Activated CD4-positive, alpha-beta memory T cell treated with anti-CD3 and anti-CD28 coated beads, Interleukin-2, amount 10 ng/mL, durations not matched to agents 7 days and 5 days (primary cell): Measurements from ENCODE around the gene TARBP2. TPM values are rescaled to one million over a fixed set of nuclear protein-coding genes. Genes with fewer than 3 reads are reported as not detected.
A peak's percentile ranks its signal among the peaks of the same experiment; 100 is the strongest.
"Not testable (repeated sequence)": the region's sequence is repeated elsewhere in the genome, so short reads cannot be mapped to it uniquely, and the experiment has no call there.

Source experiments
- CTCF ChIA-PET: fragments of 350-600 bp; sonication (Branson Sonifier 250); formaldehyde crosslinking; loops from one replicate; lab custom pipeline; 2021; ENCODE audit warnings: antibody characterized with exemption, inconsistent platforms; lab: Charles Lee
- POLR2A ChIA-PET: fragments of 350-600 bp; sonication (Branson Sonifier 250); formaldehyde crosslinking; loops from one replicate; lab custom pipeline; 2021; ENCODE audit warnings: antibody characterized with exemption; lab: Charles Lee
- DNase-seq: peaks from one replicate; pipeline ENCODE4 v3.0.0-alpha.2; 2020
- H3K27ac Mint-ChIP-seq: one replicate; pipeline ENCODE4 v1.8.0; 2021; ENCODE audit warnings: mild to moderate bottlenecking, mixed read lengths
- H3K27me3 Mint-ChIP-seq: one replicate; pipeline ENCODE4 v1.8.0; 2021; ENCODE audit warnings: mixed read lengths
- H3K36me3 Mint-ChIP-seq: one replicate; pipeline ENCODE4 v1.8.0; 2021; ENCODE audit warnings: low read depth, mixed read lengths
- H3K4me1 Mint-ChIP-seq: one replicate; pipeline ENCODE4 v1.8.0; 2021; ENCODE audit warnings: mixed read lengths
- H3K4me3 Mint-ChIP-seq: one replicate; pipeline ENCODE4 v1.8.0; 2021; ENCODE audit warnings: mild to moderate bottlenecking, mixed read lengths
- H3K9me3 Mint-ChIP-seq: one replicate; pipeline ENCODE4 v1.8.0; 2021; ENCODE audit warnings: mixed read lengths
- total RNA-seq, 2 experiments: library from RNA; stranded (reverse); gene quantifications; one replicate each; pipeline ENCODE4 v1.2.3, GENCODE V29; 2021

The TARBP2 gene
- total RNA-seq, 2 experiments from 2014 or later: 24.5 to 28.0 TPM

DNA sequence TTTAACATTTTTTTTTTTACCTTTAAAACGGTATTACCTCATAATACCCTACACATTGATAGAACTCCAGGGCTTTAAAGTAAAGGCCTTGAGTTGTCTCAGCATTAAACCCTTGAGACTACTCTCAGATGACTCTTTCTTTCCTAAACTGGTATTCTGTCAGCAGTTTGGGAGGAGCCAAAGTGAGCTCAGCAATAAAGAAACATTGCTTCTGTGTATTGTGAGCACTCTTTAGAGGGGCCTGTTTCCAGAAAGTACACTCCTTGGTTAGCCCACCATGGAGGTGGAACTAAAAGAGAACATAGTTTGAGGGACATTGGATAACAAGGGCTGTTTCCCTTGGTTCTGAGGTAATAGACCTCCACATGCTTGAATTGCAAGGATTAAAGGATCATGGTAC, 22.2 kb upstream of the TARBP2 start:
- no peak for DNase-seq
- ChIA-PET CTCF (interaction anchor here (0.7 to 7.1 kb wide), 5 partner anchors 10 to 468 kb away, joined by 3 to 54 read pairs (median 4); partner anchors contain the start of gene NPFF), POLR2A (interaction anchor here (0.9 to 20.5 kb wide), 4 partner anchors 8 to 134 kb away, joined by 3 to 281 read pairs (median 5); no protein-coding TSS in a partner anchor)
- Mint-ChIP-seq H3K4me3 (no peak overlapping the region), H3K36me3 (peaks cover 77% of the 10 kb centered on the region), H3K27ac (peak overlapping the region; percentile 59), H3K4me1 (peaks cover 47% of the 10 kb centered on the region), H3K27me3 (no peaks in the 10 kb centered on the region), H3K9me3 (no peaks in the 10 kb centered on the region)

DNA sequence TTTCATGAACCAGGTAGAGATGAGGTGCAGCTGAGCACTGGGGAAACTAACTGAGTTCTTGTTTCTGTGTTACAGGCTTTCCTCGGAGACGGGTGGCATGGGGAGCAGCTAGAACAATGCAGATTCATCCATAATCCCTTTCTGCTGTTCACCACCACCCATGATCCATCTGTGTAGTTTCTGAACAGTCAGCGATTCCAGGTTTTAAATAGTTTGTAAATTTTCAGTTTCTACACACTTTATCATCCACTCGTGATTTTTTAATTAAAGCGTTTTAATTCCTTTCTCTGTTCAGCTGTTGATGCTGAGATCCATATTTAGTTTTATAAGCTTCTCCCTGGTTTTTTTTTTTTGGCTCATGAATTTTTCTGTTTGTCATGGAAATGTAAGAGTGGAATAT, 21.8 kb upstream of the TARBP2 start:
- H3K27ac Mint-ChIP-seq: peak overlapping the region; percentile 59
- DNase-seq: no peak
- H3K36me3 Mint-ChIP-seq: peaks cover 77% of the 10 kb centered on the region
- POLR2A ChIA-PET: interaction anchor here (0.9 to 20.5 kb wide), 4 partner anchors 9 to 135 kb away, joined by 3 to 281 read pairs (median 4); no protein-coding TSS in a partner anchor
- H3K27me3 Mint-ChIP-seq: no peaks in the 10 kb centered on the region
- no peak overlapping the region for H3K4me3 Mint-ChIP-seq
- peaks cover 42% of the 10 kb centered on the region for H3K4me1 Mint-ChIP-seq
- CTCF ChIA-PET: interaction anchor here (0.7 to 1.2 kb wide), 4 partner anchors 10 to 468 kb away, joined by 3 to 5 read pairs (median 4); no protein-coding TSS in a partner anchor
- no peaks in the 10 kb centered on the region for H3K9me3 Mint-ChIP-seq

- no peak for DNase-seq
- H3K27ac Mint-ChIP-seq: no peak overlapping the region
- ChIA-PET CTCF (interaction anchor here (1.2 to 2.2 kb wide), 4 partner anchors 8 to 59 kb away, joined by 3 to 13 read pairs (median 6); partner anchors contain the start of gene TARBP2), POLR2A (interaction anchor here (1.0 to 20.5 kb wide), 6 partner anchors 8 to 136 kb away, joined by 3 to 281 read pairs (median 14); partner anchors contain the start of genes MAP3K12 and TARBP2)
- H3K4me3 Mint-ChIP-seq: no peak overlapping the region
- no peaks in the 10 kb centered on the region for H3K9me3 Mint-ChIP-seq
- peaks cover 29% of the 10 kb centered on the region for H3K4me1 Mint-ChIP-seq
- H3K36me3 Mint-ChIP-seq: peaks cover 77% of the 10 kb centered on the region
- H3K27me3 Mint-ChIP-seq: no peaks in the 10 kb centered on the region
These were observed 20.3 kb upstream of the TARBP2 start for GRCh38 chr12:53480491-53481442.

DNA sequence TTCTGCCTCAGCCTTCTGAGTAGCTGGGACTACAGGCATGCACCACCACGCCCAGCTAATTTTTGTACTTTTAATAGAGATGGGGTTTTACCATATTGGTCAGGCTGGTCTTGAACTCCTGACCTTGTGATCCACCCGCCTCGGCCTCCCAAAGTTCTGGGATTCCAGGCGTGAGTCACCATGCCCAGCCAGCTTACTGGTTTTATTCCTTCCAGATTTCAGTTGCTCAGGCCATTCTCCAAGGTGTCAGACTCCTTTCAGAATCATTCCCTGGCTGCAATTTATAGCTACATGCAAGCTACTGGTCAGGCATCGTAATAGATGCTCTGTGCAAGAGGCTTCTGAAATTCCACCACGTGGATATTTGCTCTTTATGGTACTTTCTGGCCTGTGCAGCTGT, 19.6 kb upstream of the TARBP2 start:
- not testable (repeated sequence) for H3K9me3 Mint-ChIP-seq, DNase-seq, H3K27me3 Mint-ChIP-seq, H3K27ac Mint-ChIP-seq, H3K4me3 Mint-ChIP-seq
- CTCF ChIA-PET: interaction anchor here (0.6 to 2.2 kb wide), 7 partner anchors 9 to 171 kb away, joined by 3 to 13 read pairs (median 5); partner anchors contain the start of gene TARBP2
- H3K4me1 Mint-ChIP-seq: peaks cover 24% of the 10 kb centered on the region
- POLR2A ChIA-PET: interaction anchor here (1.0 to 20.5 kb wide), 8 partner anchors 8 to 275 kb away, joined by 3 to 281 read pairs (median 14); partner anchors contain the start of genes MAP3K12 and TARBP2
- H3K36me3 Mint-ChIP-seq: peaks cover 75% of the 10 kb centered on the region

- H3K36me3 Mint-ChIP-seq: peaks cover 72% of the 10 kb centered on the region
- no peaks in the 10 kb centered on the region for H3K9me3 Mint-ChIP-seq
- ChIA-PET POLR2A (interaction anchor here (1.0 to 20.5 kb wide), 9 partner anchors 9 to 276 kb away, joined by 3 to 281 read pairs (median 6); partner anchors contain the start of genes MAP3K12, PFDN5 and TARBP2), CTCF (interaction anchor here (0.6 to 2.2 kb wide), 8 partner anchors 9 to 171 kb away, joined by 3 to 13 read pairs (median 4); partner anchors contain the start of gene TARBP2)
- H3K4me3 Mint-ChIP-seq: no peak overlapping the region
- no peak overlapping the region for H3K27ac Mint-ChIP-seq
- no peaks in the 10 kb centered on the region for H3K27me3 Mint-ChIP-seq
- H3K4me1 Mint-ChIP-seq: peaks cover 19% of the 10 kb centered on the region
- DNase-seq: no peak
These were observed 19.0 kb upstream of the TARBP2 start for GRCh38 chr12:53481939-53482586.

GRCh38 chr12:53482626-53483168, 18.4 kb upstream of the TARBP2 start:
- peaks cover 72% of the 10 kb centered on the region for H3K36me3 Mint-ChIP-seq
- ChIA-PET POLR2A (interaction anchor here (0.8 to 20.5 kb wide), 9 partner anchors 10 to 276 kb away, joined by 3 to 281 read pairs (median 6); partner anchors contain the start of genes MAP3K12, PFDN5 and TARBP2), CTCF (interaction anchor here (1.1 to 2.2 kb wide), 6 partner anchors 9 to 159 kb away, joined by 3 to 13 read pairs (median 7); no protein-coding TSS in a partner anchor)
- no peak for DNase-seq
- H3K9me3 Mint-ChIP-seq: no peaks in the 10 kb centered on the region
- H3K4me1 Mint-ChIP-seq: peaks cover 17% of the 10 kb centered on the region
- no peak overlapping the region for H3K4me3 Mint-ChIP-seq
- no peaks in the 10 kb centered on the region for H3K27me3 Mint-ChIP-seq
- H3K27ac Mint-ChIP-seq: no peak overlapping the region

- POLR2A ChIA-PET: interaction anchor here (0.8 to 20.5 kb wide), 8 partner anchors 9 to 188 kb away, joined by 3 to 281 read pairs (median 12); partner anchors contain the start of genes MAP3K12, PFDN5, SP1 and TARBP2
These were observed 17.7 kb upstream of the TARBP2 start for GRCh38 chr12:53483225-53483978.

DNA sequence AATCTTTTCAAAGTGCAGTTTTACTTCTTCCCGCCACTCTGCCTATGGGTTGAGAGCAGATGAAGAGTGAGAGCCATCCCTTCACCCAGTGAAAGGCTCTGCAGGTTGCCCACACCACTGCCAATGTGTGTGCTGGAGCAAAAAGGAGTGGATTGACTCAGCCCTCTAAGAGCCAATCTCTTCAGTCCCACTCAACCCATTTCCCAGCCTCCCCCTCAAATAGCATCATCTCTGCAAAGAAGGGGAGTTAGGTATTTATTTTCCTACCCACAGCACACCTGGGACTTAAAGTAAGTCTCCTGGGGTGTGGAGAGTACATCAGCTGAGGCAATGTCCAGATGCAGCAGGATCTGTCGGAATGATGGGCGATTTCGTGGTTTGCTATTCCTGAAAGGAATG, 17.1 kb upstream of the TARBP2 start:
- POLR2A ChIA-PET: interaction anchor here (1.2 to 20.5 kb wide), 5 partner anchors 9 to 104 kb away, joined by 3 to 281 read pairs (median 34); partner anchors contain the start of gene SP1
- no peak for DNase-seq

More at GRCh38 chr12:53483225-53483978, 17.7 kb upstream of the TARBP2 start:
- H3K27ac Mint-ChIP-seq: no peak overlapping the region
- H3K27me3 Mint-ChIP-seq: no peaks in the 10 kb centered on the region
- H3K4me1 Mint-ChIP-seq: peaks cover 15% of the 10 kb centered on the region
- H3K9me3 Mint-ChIP-seq: no peaks in the 10 kb centered on the region
- DNase-seq: no peak
- no peak overlapping the region for H3K4me3 Mint-ChIP-seq
- CTCF ChIA-PET: interaction anchor here (0.6 to 2.2 kb wide), 4 partner anchors 8 to 128 kb away, joined by 3 to 13 read pairs (median 6); no protein-coding TSS in a partner anchor
- peaks cover 69% of the 10 kb centered on the region for H3K36me3 Mint-ChIP-seq

DNA sequence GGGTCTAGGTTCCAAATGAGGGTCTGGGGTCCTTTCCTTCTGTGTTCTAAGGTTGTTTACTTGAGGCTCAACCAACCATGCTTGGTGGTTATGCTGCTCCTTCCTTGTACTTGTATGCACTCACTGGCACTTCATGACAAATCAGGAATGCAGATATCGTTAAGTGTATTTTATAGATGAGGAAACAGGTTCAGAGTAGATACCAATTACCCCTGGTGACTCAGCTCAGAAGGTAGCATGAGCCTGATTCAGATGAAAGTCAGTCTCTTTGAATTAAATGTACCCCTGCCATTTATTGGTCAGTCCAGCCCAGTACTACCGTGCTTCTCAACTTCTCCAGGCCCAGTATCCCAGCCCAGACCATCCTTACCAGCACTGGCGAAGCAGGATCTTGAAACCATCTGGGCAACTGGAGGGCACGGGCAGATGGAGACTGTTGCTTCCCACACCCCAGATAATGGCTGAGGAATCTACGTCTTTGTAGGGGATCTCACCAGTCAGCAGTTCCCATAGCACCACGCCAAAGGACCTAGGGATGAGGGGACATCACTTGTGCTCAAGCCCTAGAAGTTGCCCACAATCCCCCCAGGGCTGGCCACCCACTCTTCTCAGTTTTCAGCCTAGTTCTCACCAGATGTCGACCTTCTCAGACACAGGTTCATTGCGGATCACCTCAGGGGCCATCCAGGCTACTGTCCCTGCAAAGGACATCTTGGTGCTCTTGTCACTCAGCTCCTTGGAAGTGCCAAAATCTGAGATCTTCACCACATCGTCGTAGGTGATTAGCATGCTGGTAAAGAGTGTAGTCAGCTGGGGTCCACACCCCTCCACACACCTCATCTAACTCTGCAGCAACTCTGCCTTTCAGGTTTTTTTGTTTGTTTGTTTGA, 16.2 kb upstream of the TARBP2 start:
- peaks cover 7% of the 10 kb centered on the region for H3K4me1 Mint-ChIP-seq
- H3K27me3 Mint-ChIP-seq: no peaks in the 10 kb centered on the region
- peaks cover 57% of the 10 kb centered on the region for H3K36me3 Mint-ChIP-seq
- CTCF ChIA-PET: no interaction called here
- DNase-seq: no peak
- POLR2A ChIA-PET: interaction anchor here (0.9 to 3.4 kb wide), 3 partner anchors 8 to 29 kb away, joined by 3 to 34 read pairs (median 16); no protein-coding TSS in a partner anchor
- no peak overlapping the region for H3K4me3 Mint-ChIP-seq
- peak overlapping the region; percentile 21 for H3K27ac Mint-ChIP-seq
- no peaks in the 10 kb centered on the region for H3K9me3 Mint-ChIP-seq

More for the DNA sequence above, 17.1 kb upstream of the TARBP2 start:
- Mint-ChIP-seq H3K27me3 (no peaks in the 10 kb centered on the region), H3K4me3 (no peak overlapping the region), H3K36me3 (peaks cover 66% of the 10 kb centered on the region), H3K9me3 (no peaks in the 10 kb centered on the region), H3K4me1 (peaks cover 12% of the 10 kb centered on the region), H3K27ac (peak overlapping the region; percentile 26)
- CTCF ChIA-PET: interaction anchor here (0.6 kb wide), 1 partner anchor 128 kb away, joined by 3 read pairs; no protein-coding TSS in a partner anchor

DNA sequence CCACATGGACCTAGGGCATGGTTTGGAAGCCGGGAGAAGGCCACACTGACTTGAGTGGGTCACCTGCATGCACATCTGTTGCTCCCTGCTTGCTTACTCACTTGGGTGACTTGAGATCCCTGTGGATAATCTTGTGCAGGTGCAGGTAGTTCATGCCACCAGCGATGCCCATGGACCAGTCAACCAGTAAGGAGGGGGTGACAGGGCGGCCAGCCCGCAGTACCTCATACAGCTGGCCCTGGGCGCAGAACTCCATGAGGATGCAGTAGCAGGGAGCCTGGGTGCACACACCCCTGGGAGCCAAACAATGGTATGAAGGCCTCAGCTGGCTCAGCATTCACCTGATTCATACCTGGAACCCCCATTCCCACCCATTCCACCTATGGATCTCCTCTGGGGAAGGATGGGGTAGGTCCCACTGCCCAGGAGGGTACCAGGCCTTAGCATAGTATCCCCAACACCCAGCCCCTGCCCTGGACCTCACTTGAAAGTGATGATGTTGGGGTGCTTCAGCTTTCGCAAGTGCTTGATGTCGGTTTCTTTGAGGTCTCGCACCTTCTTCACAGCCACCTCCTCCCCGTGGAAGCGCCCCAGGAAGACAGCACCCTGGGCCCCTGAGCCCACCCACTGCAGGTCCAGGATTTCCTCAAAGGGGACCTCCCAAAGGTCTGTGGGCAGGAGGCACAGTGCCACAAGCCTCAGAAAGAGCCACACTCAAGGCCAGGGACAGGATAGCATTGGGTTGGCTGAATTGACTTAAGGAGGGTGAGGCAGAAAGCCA, 14.9 kb upstream of the TARBP2 start:
- Mint-ChIP-seq H3K4me3 (no peak overlapping the region), H3K36me3 (peaks cover 49% of the 10 kb centered on the region), H3K27ac (no peak overlapping the region), H3K4me1 (no peaks in the 10 kb centered on the region), H3K9me3 (no peaks in the 10 kb centered on the region), H3K27me3 (no peaks in the 10 kb centered on the region)
- ChIA-PET CTCF (no interaction called here), POLR2A (interaction anchor here (0.7 to 3.4 kb wide), 6 partner anchors 8 to 91 kb away, joined by 3 to 16 read pairs (median 4); partner anchors contain the start of gene MAP3K12)
- no peak for DNase-seq
